GM12878 (cell line): Measurements from ENCODE around the gene STK40. TPM values are rescaled to one million over a fixed set of nuclear protein-coding genes. Genes with fewer than 3 reads are reported as not detected.

Experiments used
- ATAC-seq: fragments of 200-7000 bp; cut with Tn5 transposase; 3 replicates; pipeline ENCODE4 v1.9.1; 2020; ENCODE audit warnings: mild to moderate bottlenecking, moderate library complexity
- BruUV-seq: library from RNA; stranded (reverse); fragments of 400-500 nt; replicated peaks from 2 replicates; lab custom pipeline; 2021; lab: Mats Ljungman, UMichigan
- CTCF ChIA-PET: fragments of 300-600 bp; sonication (Branson Sonifier 250); formaldehyde crosslinking; extraction: SDS; loops from one replicate; lab custom pipeline; 2021; ENCODE audit warnings: inconsistent platforms; lab: Yijun Ruan, JAX
- POLR2A ChIA-PET: fragments of 350-600 bp; formaldehyde crosslinking; extraction: SDS; loops from one replicate; lab custom pipeline; 2021; ENCODE audit warnings: inconsistent platforms; lab: Charles Lee
- RAD21 ChIA-PET: fragments of 300-600 bp; sonication (Branson Sonifier 250); formaldehyde crosslinking; loops from one replicate; lab custom pipeline; 2023; ENCODE audit warnings: antibody characterized with exemption; ENCODE audit not compliant: unreplicated experiment; lab: Charles Lee
- SMC1A ChIA-PET: fragments of 300-600 bp; sonication (Branson Sonifier 250); formaldehyde crosslinking; loops from one replicate; lab custom pipeline; 2023; ENCODE audit not compliant: unreplicated experiment, uncharacterized antibody; lab: Charles Lee
- DNase-seq: peaks from one replicate; pipeline ENCODE4 v3.0.0-alpha.2; 2011; ENCODE audit warnings: low read depth, low spot score
- FAIRE-seq: peaks from 3 replicates; lab custom pipeline; 2011; peaks lifted over from hg19 to GRCh38; lab: Jason Lieb, UNC
- H2AFZ ChIP-seq: 2 replicates; pipeline ENCODE4 v1.6.0; 2011; ENCODE audit warnings: low read depth, low read length, control low read depth; ENCODE audit not compliant: control insufficient read depth
- H3K27ac ChIP-seq: 2 replicates; pipeline ENCODE4 v1.5.1; 2011; ENCODE audit warnings: control low read depth; ENCODE audit not compliant: control insufficient read depth, insufficient read depth
- H3K27me3 ChIP-seq, 2 experiments: replicated peaks in 1 of 2; 2 replicates each; pipeline versions ENCODE4 v1.6.0 to v1.6.1; 2011; ENCODE audit warnings: low read length in 1 of 2; ENCODE audit not compliant: control insufficient read depth in 2 of 2, insufficient read depth in 2 of 2
- H3K36me3 ChIP-seq, 2 experiments: 2 replicates each; pipeline ENCODE4 v1.5.1; 2011; ENCODE audit warnings: low read length in 1 of 2; ENCODE audit not compliant: control insufficient read depth in 2 of 2, insufficient read depth in 2 of 2
- H3K4me1 ChIP-seq: 2 replicates; pipeline ENCODE4 v1.6.1; 2011; ENCODE audit warnings: mild to moderate bottlenecking, low read length, moderate library complexity, mixed read lengths; ENCODE audit not compliant: control insufficient read depth, insufficient read depth
- H3K4me2 ChIP-seq: 2 replicates; pipeline ENCODE4 v1.6.0; 2011; ENCODE audit warnings: control low read depth; ENCODE audit not compliant: control insufficient read depth, insufficient read depth
- H3K4me3 ChIP-seq: fragments of 200-600 bp; sonication (generic); 2 replicates; pipeline ENCODE4 v1.5.1; 2016
- H3K79me2 ChIP-seq: 2 replicates; pipeline ENCODE4 v1.6.0; 2011; ENCODE audit warnings: low read length; ENCODE audit not compliant: control insufficient read depth, insufficient read depth
- H3K9ac ChIP-seq: 2 replicates; pipeline ENCODE4 v1.8.0; 2011; ENCODE audit warnings: low read length, control low read depth, mixed read lengths; ENCODE audit not compliant: control insufficient read depth, insufficient read depth
- H3K9me3 ChIP-seq: replicated peaks from 3 replicates; pipeline ENCODE4 v1.5.1; 2011; ENCODE audit warnings: mild to moderate bottlenecking, low read length; ENCODE audit not compliant: control insufficient read depth, insufficient read depth
- H4K20me1 ChIP-seq: 2 replicates; pipeline ENCODE4 v1.6.0; 2011; ENCODE audit not compliant: control insufficient read depth, insufficient read depth
- CBFB ChIP-seq: IDR thresholded peaks from 2 replicates; pipeline ENCODE4 v1.6.1; 2016; ENCODE audit warnings: antibody characterized with exemption, low read depth
- CEBPB ChIP-seq, 2 experiments: fragments of 150-350 bp in 1 of 2; IDR thresholded peaks; 2 replicates each; pipeline ENCODE4 v1.6.1; 2012 to 2014; ENCODE audit warnings: low read depth in 2 of 2, low read length in 2 of 2, borderline replicate concordance in 1 of 2, inconsistent platforms in 1 of 2
- CHD1 ChIP-seq: IDR thresholded peaks from 2 replicates; pipeline ENCODE4 v1.6.1; 2012; ENCODE audit warnings: low read depth, low read length, improper control_type of control experiment
- CTCF ChIP-seq, 3 experiments: IDR thresholded peaks in 2 of 3; conservative IDR thresholded peaks in 1 of 3; 2 replicates each; pipeline ENCODE4 v1.5.1; 2011; ENCODE audit warnings: low read depth in 3 of 3, low read length in 3 of 3, mild to moderate bottlenecking in 3 of 3, control low read depth in 2 of 3, moderate library complexity in 2 of 3, inconsistent platforms in 1 of 3, mixed read lengths in 1 of 3; ENCODE audit not compliant: control insufficient read depth in 2 of 3, insufficient read depth in 1 of 3; ENCODE audit errors: extremely low read depth in 1 of 3
- EGR1 ChIP-seq, 2 experiments: IDR thresholded peaks; 1 replicate in 1 of 2; 2 replicates in 1 of 2; pipeline ENCODE4 v1.6.1; 2011 to 2012; ENCODE audit warnings: low read depth in 2 of 2, low read length in 2 of 2, borderline replicate concordance in 1 of 2, mild to moderate bottlenecking in 1 of 2, moderate library complexity in 1 of 2
- EP300 ChIP-seq, 2 experiments: fragments of 150-350 bp in 1 of 2; IDR thresholded peaks; 2 replicates each; pipeline ENCODE4 v1.6.1; 2011 to 2012; ENCODE audit warnings: low read depth in 2 of 2, low read length in 2 of 2, borderline replicate concordance in 1 of 2, improper control_type of control experiment in 1 of 2, inconsistent platforms in 1 of 2; ENCODE audit not compliant: control insufficient read depth in 1 of 2
- EZH2 ChIP-seq: IDR thresholded peaks from 2 replicates; pipeline ENCODE4 v1.6.1; 2012; ENCODE audit warnings: low read depth, mild to moderate bottlenecking, control low read depth, inconsistent platforms, low read length, borderline replicate concordance; ENCODE audit not compliant: control insufficient read depth
- FOXK2 ChIP-seq: fragments of 450-650 bp; IDR thresholded peaks from 2 replicates; pipeline ENCODE4 v1.6.1; 2017; ENCODE audit warnings: mild to moderate bottlenecking, moderate library complexity
- FOXM1 ChIP-seq: IDR thresholded peaks from 2 replicates; pipeline ENCODE4 v1.6.1; 2012; ENCODE audit warnings: low read depth, mild to moderate bottlenecking, inconsistent platforms, low read length, moderate library complexity
- NFIC ChIP-seq: IDR thresholded peaks from 2 replicates; pipeline ENCODE4 v1.6.1; 2012; ENCODE audit warnings: low read depth, mild to moderate bottlenecking, inconsistent platforms, low read length, moderate library complexity
- POLR2AphosphoS5 ChIP-seq: IDR thresholded peaks from 2 replicates; pipeline ENCODE4 v1.6.1; 2011; ENCODE audit warnings: mild to moderate bottlenecking, low read length, inconsistent platforms
- RFX5 ChIP-seq: IDR thresholded peaks from 2 replicates; pipeline ENCODE4 v1.6.1; 2011; ENCODE audit warnings: low read depth, low read length, improper control_type of control experiment
- SRF ChIP-seq, 2 experiments: IDR thresholded peaks; 2 replicates each; pipeline ENCODE4 v1.6.1; 2011; ENCODE audit warnings: low read depth in 2 of 2, low read length in 2 of 2, mild to moderate bottlenecking in 1 of 2, moderate library complexity in 1 of 2
- STAT1 ChIP-seq: fragments of 450-650 bp; conservative IDR thresholded peaks from 2 replicates; pipeline ENCODE4 v1.6.1; 2014; ENCODE audit warnings: antibody characterized with exemption, mild to moderate bottlenecking
- SUZ12 ChIP-seq: fragments of 200-600 bp; sonication (generic); IDR thresholded peaks from one replicate; pipeline ENCODE4 v1.6.1; 2018; ENCODE audit warnings: antibody characterized with exemption, mild to moderate bottlenecking; ENCODE audit not compliant: unreplicated experiment
- TAF1 ChIP-seq: IDR thresholded peaks from 2 replicates; pipeline ENCODE4 v1.6.1; 2011; ENCODE audit warnings: mild to moderate bottlenecking, low read depth, low read length, borderline replicate concordance
- TARDBP ChIP-seq: IDR thresholded peaks from 2 replicates; pipeline ENCODE4 v1.6.1; 2016; ENCODE audit warnings: borderline replicate concordance
- ZNF274 ChIP-seq: IDR thresholded peaks from one replicate; pipeline ENCODE4 v1.8.0; 2011; ENCODE audit not compliant: insufficient read length, insufficient read depth
- ZNF622 ChIP-seq: fragments of 450-650 bp; IDR thresholded peaks from 2 replicates; pipeline ENCODE4 v1.6.1; 2017; ENCODE audit warnings: mild to moderate bottlenecking, inconsistent platforms
- WGBS: methylation state at CpG from one replicate; pipeline ENCODE4 v1.1.6; 2016; ENCODE audit warnings: low lambda C conversion rate; ENCODE audit not compliant: insufficient replicate concordance, insufficient coverage; ENCODE audit errors: missing lambda C conversion rate; 5-methylcytosine and 5-hydroxymethylcytosine counted together
- in situ Hi-C: fragments of 300-500 bp; cut with MboI; formaldehyde crosslinking; loops from 9 replicates; pipeline ENCODE4 v1.14.3; 2018; ENCODE audit warnings: mixed read lengths
- intact Hi-C: fragments of 100-400 bp; cut with micrococcal nuclease; formaldehyde crosslinking; loops from one replicate; pipeline ENCODE4 v1.14.2; 2022; ENCODE audit not compliant: unreplicated experiment
- polyA plus RNA-seq, 11 experiments: library from polyadenylated mRNA; depleted of rRNA in 4 of 11; unstranded in 6 of 11; stranded (reverse) in 5 of 11; fragments of >200 nt; fragmentation: Nextera tagmentation in 4 of 11; fragmentation: Illumina TruSeq in 1 of 11; extraction: Ambion mirVana in 4 of 11; extraction: Trizol in 1 of 11; gene quantifications; 1 replicate in 1 of 11; 2 replicates in 10 of 11; pipeline versions ENCODE4 v1.2.1 to v1.2.3, GENCODE V29; 2011 to 2016; ENCODE audit warnings: inconsistent platforms in 2 of 11, missing spikeins in 2 of 11, low read depth in 1 of 11
- total RNA-seq, 4 experiments: library from RNA; depleted of rRNA in 3 of 4; stranded (reverse); fragments of >200 nt in 3 of 4; fragmentation: Illumina TruSeq in 1 of 4; extraction: Trizol in 1 of 4; gene quantifications; 2 replicates each; pipeline versions ENCODE4 v1.2.1 to v1.2.3, GENCODE V29; 2013 to 2021
- TF ChIP-seq, protein P1 (sequence below): IDR thresholded peaks from 2 replicates; pipeline ENCODE4 v1.6.1; 2012; ENCODE audit warnings: low read depth, low read length, improper control_type of control experiment
- TF ChIP-seq, protein P2 (sequence below): IDR thresholded peaks from 2 replicates; pipeline ENCODE4 v1.6.1; 2011; ENCODE audit warnings: low read depth, mild to moderate bottlenecking, low read length, moderate library complexity, borderline replicate concordance; ENCODE audit errors: extremely low read depth

The STK40 gene
- total and polyA plus RNA-seq, 10 of the 15 experiments (the other 5 are each of a cell fraction or from before 2014, with no cell fraction given), result 0.27 to 51.0 (median 29.5) TPM

GRCh38 chr1:36420409-36420808 is 34.7 kb upstream of the STK40 start (continued):
- TF ChIP-seq POLR2AphosphoS5 (no peak), ZNF622 (no peak), CEBPB (IDR thresholded peaks at IDR 0.05; ENCODE audit: borderline replicate concordance in 1 of 2, low read depth in 2 of 2, low read length in 2 of 2) (no peak), ZNF274 (no peak), CTCF (IDR thresholded peaks at IDR 0.05 in 2 of 3, conservative IDR thresholded peaks at IDR 0.05 in 1 of 3; ENCODE audit: control insufficient read depth in 2 of 3, extremely low read depth in 1 of 3, insufficient read depth in 1 of 3, low read depth in 3 of 3, low read length in 3 of 3) (no peak), RFX5 (no peak), EZH2 (no peak), TARDBP (no peak), CHD1 (no peak), FOXM1 (no peak), TAF1 (no peak), SUZ12 (no peak)

DNA sequence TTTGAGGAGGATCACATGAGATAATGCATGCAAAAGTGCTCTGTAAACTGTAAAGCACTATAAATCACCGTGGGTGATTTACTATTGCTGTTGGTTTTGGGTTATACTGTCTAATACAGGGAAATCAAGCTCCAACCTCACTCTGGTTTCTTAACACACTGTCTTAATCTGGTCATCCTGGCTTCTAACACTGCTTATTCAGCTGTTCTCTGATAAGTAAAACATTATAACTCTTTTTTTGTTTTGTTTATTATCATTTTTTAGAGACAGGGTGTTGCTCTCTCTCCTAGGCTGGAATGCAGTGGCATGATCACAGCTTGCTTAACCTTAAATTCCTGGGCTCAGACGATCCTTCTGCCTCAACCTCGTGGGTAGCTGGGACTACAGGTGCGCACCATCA is 33.8 kb upstream of the STK40 start:
- Histone ChIP-seq H3K36me3 (no peaks in the 10 kb centered on the region), H3K4me2 (no peak overlapping the region), H3K79me2 (no peaks in the 10 kb centered on the region), H3K4me3 (no peak overlapping the region), H3K4me1 (peaks cover 6% of the 10 kb centered on the region; the same call in 1 of the 2 replicates), H2AFZ (no peak overlapping the region), H3K27me3 (no peaks in the 10 kb centered on the region), H4K20me1 (no peaks in the 10 kb centered on the region), H3K27ac (no peak overlapping the region), H3K9ac (no peak overlapping the region), H3K9me3 (no peaks in the 10 kb centered on the region)
- in situ Hi-C loops (no loop called here), intact Hi-C loops (no loop called here)
- no peak for FAIRE-seq
- WGBS, result 88% methylated on average over 4 of the region's 4 CpGs
- no peak for ATAC-seq
- DNase-seq, result no peak
- ChIA-PET CTCF (interaction anchor here (0.6 to 4.4 kb wide), 19 partner anchors 11 to 269 kb away, joined by 3 to 59 read pairs (median 4); partner anchors contain the start of genes OSCP1, SH3D21 and TRAPPC3), RAD21 (interaction anchor here (0.5 to 2.3 kb wide), 16 partner anchors 14 to 325 kb away, joined by 3 to 15 read pairs (median 5); partner anchors contain the start of genes SH3D21 and TRAPPC3), POLR2A (interaction anchor here (0.7 to 1.1 kb wide), 4 partner anchors 14 to 52 kb away, joined by 3 to 5 read pairs (median 4); no protein-coding TSS in a partner anchor), SMC1A (interaction anchor here (0.6 to 2.9 kb wide), 16 partner anchors 23 to 494 kb away, joined by 3 to 16 read pairs (median 4); partner anchors contain the start of genes THRAP3 and TRAPPC3)
- BruUV-seq, result no TSS peak
- no peak for TF ChIP-seq FOXK2
- no peak for TF ChIP-seq CBFB
- TF ChIP-seq EP300 (IDR thresholded peaks at IDR 0.05; ENCODE audit: borderline replicate concordance in 1 of 2, control insufficient read depth in 1 of 2, low read depth in 2 of 2, low read length in 2 of 2), result no peak
- no peak for TF ChIP-seq NFIC
- no peak for TF ChIP-seq STAT1
- TF ChIP-seq, protein P1, sequence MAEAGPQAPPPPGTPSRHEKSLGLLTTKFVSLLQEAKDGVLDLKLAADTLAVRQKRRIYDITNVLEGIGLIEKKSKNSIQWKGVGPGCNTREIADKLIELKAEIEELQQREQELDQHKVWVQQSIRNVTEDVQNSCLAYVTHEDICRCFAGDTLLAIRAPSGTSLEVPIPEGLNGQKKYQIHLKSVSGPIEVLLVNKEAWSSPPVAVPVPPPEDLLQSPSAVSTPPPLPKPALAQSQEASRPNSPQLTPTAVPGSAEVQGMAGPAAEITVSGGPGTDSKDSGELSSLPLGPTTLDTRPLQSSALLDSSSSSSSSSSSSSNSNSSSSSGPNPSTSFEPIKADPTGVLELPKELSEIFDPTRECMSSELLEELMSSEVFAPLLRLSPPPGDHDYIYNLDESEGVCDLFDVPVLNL, result no peak
- TF ChIP-seq EGR1 (IDR thresholded peaks at IDR 0.05; ENCODE audit: borderline replicate concordance in 1 of 2, low read depth in 2 of 2, low read length in 2 of 2), result no peak
- no peak for TF ChIP-seq SRF (IDR thresholded peaks at IDR 0.05; ENCODE audit: low read depth in 2 of 2, low read length in 2 of 2)
- TF ChIP-seq, protein P2, sequence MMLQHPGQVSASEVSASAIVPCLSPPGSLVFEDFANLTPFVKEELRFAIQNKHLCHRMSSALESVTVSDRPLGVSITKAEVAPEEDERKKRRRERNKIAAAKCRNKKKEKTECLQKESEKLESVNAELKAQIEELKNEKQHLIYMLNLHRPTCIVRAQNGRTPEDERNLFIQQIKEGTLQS, result no peak
